Transverse colon (tissue), 3 donors: ENCODE measurements around the gene XXYLT1.

Experiments
- CTCF ChIP-seq, 5 experiments: fragments of 200-600 bp in 3 of 5; fragments of 450-650 bp in 2 of 5; sonication (generic) in 3 of 5; IDR thresholded peaks; 1 replicate in 2 of 5; 2 replicates in 3 of 5; pipeline ENCODE4 v1.5.1; 2016 to 2017; ENCODE audit warnings: antibody characterized with exemption in 5 of 5, inconsistent platforms in 3 of 5, mild to moderate bottlenecking in 2 of 5, moderate library complexity in 1 of 5
- EP300 ChIP-seq: sonication (generic); formaldehyde crosslinking; IDR thresholded peaks from one replicate; pipeline ENCODE4 v1.6.1; 2017; ENCODE audit warnings: antibody characterized with exemption, low read depth

GRCh38 chr3:195040773-195041520 lies 230.0 kb downstream of the XXYLT1 start:
- no peak for TF ChIP-seq CTCF (IDR thresholded peaks at IDR 0.05)
- TF ChIP-seq EP300: no peak
